Measurements from ENCODE around the gene TOX2. TPM values are rescaled to one million over a fixed set of nuclear protein-coding genes. Genes with fewer than 3 reads are reported as not detected.
"Not testable (repeated sequence)": the region's sequence is repeated elsewhere in the genome, so short reads cannot be mapped to it uniquely, and the experiment has no call there.

TOX2 gene
- total and polyA plus RNA-seq, 2 of the 4 experiments (the other 2 are of a cell fraction), result 1.3 to 17.5 TPM

- H3K4me2 ChIP-seq (ENCODE audit: low read depth, low read length), result no peak overlapping the region
- no peak overlapping the region for H3K4me3 ChIP-seq (ENCODE audit: insufficient read depth, low read depth, low read length)
- H3K14ac ChIP-seq (replicated peaks; ENCODE audit: low read depth, low read length), result no peak overlapping the region
- 88% methylated on average over 7 of the region's 8 CpGs; no CpG with 5 or more reads in 1 of the 2 experiments for WGBS, 2 experiments (ENCODE audit: extremely low coverage in 2 of 2, insufficient read length in 1 of 2)
- H3K4ac ChIP-seq (ENCODE audit: low read depth, low read length), result no peak overlapping the region
- no peak overlapping the region for H2AK5ac ChIP-seq (ENCODE audit: low read depth, low read length)
- POLR2A ChIA-PET (ENCODE audit: unreplicated experiment), result no interaction called here
- no peak for DNase-seq
- peaks cover 9% of the 10 kb centered on the region; the same call in 1 of the 2 replicates for H3K9me1 ChIP-seq (ENCODE audit: insufficient read depth, low read length)
- peaks cover 9% of the 10 kb centered on the region; the same call in 1 of the 2 replicates for H4K20me1 ChIP-seq (ENCODE audit: insufficient read depth, low read length)
- dilution Hi-C loops (cut with HindIII; ENCODE audit: low sequenced_read_pairs, unreplicated experiment) (no loop called here), in situ Hi-C loops (cut with MboI; ENCODE audit: low sequenced_read_pairs) (no loop called here), intact Hi-C loops (cut with micrococcal nuclease) (no loop called here)
- no peak overlapping the region for H2BK5ac ChIP-seq (ENCODE audit: low read depth, low read length, poor library complexity, severe bottlenecking)
- H3K9ac ChIP-seq (ENCODE audit: low read depth, low read length), result no peak overlapping the region
- peak overlapping the region; percentile 3 for H2AK9ac ChIP-seq (replicated peaks; ENCODE audit: low read depth, low read length, poor library complexity)
- BruUV-seq (replicated peaks), result no TSS peak
- H3K79me1 ChIP-seq (ENCODE audit: low read depth in 1 of 2, low read length in 2 of 2), result peaks cover 13 to 46% of the 10 kb centered on the region in 2 experiments
- no peak overlapping the region for H2BK15ac ChIP-seq (ENCODE audit: low read depth, low read length)
- no peaks in the 10 kb centered on the region for H3K4me1 ChIP-seq (ENCODE audit: control insufficient read depth, insufficient read depth, low read length)
- no peak overlapping the region for H3K18ac ChIP-seq (ENCODE audit: low read depth, low read length)
- no peak overlapping the region for H4K5ac ChIP-seq (ENCODE audit: low read depth, low read length)
- no peak overlapping the region for H4K8ac ChIP-seq (ENCODE audit: low read depth in 2 of 2, low read length in 2 of 2)
- no peak overlapping the region for H2AFZ ChIP-seq (replicated peaks; ENCODE audit: low read length, poor library complexity)
- no peak for ATAC-seq (ENCODE audit: low read depth)
- H2BK20ac ChIP-seq (ENCODE audit: low read depth, low read length), result no peak overlapping the region
- CTCF ChIA-PET, result no interaction called here
- peaks cover 2% of the 10 kb centered on the region; the same call in 1 of the 2 replicates for H3K36me3 ChIP-seq (ENCODE audit: control insufficient read depth, insufficient read depth, low read length)
- H4K91ac ChIP-seq (ENCODE audit: insufficient read depth, low read depth, low read length), result no peak overlapping the region
- H2BK120ac ChIP-seq (ENCODE audit: low read depth, low read length), result no peak overlapping the region
- H3K9me3 ChIP-seq (ENCODE audit: control insufficient read depth, insufficient read depth, low read length), result no peaks in the 10 kb centered on the region
- H3K27me3 ChIP-seq (ENCODE audit: control insufficient read depth, insufficient read depth, low read length), result no peaks in the 10 kb centered on the region
- H3K27ac ChIP-seq (ENCODE audit: insufficient read depth, low read length), result no peak overlapping the region
- H3K56ac ChIP-seq (ENCODE audit: extremely low read depth, insufficient read depth, low read length), result no peak overlapping the region
- no peak for TF ChIP-seq MAZ (IDR thresholded peaks at IDR 0.05; ENCODE audit: borderline replicate concordance, low read depth, low read length)
- no peak for TF ChIP-seq RFX5 (IDR thresholded peaks at IDR 0.05; ENCODE audit: low read depth, low read length)
- TF ChIP-seq MAFK (IDR thresholded peaks at IDR 0.05; ENCODE audit: low read depth, low read length), result no peak
- no peak for TF ChIP-seq POLR2A (IDR thresholded peaks at IDR 0.05; ENCODE audit: low read depth, low read length)
- TF ChIP-seq USF2 (IDR thresholded peaks at IDR 0.05; ENCODE audit: low read depth, low read length), result no peak
- no peak for TF ChIP-seq RAD21 (IDR thresholded peaks at IDR 0.05; ENCODE audit: low read length)
- no peak overlapping the region for H3K23ac ChIP-seq (ENCODE audit: low read depth, low read length)
These were observed 126.3 kb downstream of the TOX2 start for GRCh38 chr20:44041001-44041400.

DNA sequence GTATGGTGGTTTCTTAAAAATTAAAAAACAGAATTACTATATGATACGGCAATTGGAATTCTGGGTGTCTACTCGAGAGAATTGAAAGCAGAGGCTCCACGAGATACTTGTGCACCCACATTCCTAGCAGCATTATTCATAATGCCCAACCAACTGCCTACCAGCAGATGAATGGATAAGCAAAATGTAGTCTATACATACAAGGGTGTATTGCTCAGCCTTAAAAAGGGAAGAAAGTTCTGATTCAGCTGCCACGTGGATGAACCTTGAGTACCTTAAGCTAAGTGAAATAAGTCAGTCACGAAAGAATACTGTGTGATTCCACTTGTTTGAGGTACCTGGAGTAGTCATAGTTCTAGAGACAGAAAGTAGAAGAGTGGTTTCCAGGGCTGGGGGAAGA lies 130.1 kb downstream of the TOX2 start:
- H3K4me2 ChIP-seq (ENCODE audit: low read depth, low read length); H3K14ac ChIP-seq (replicated peaks; ENCODE audit: low read depth, low read length); in situ Hi-C loops (cut with MboI; ENCODE audit: low sequenced_read_pairs); H3K9me3 ChIP-seq (ENCODE audit: control insufficient read depth, insufficient read depth, low read length); DNase-seq; H3K4ac ChIP-seq (ENCODE audit: low read depth, low read length); CTCF ChIA-PET; H4K8ac ChIP-seq (ENCODE audit: low read depth in 2 of 2, low read length in 2 of 2); H3K4me3 ChIP-seq (ENCODE audit: insufficient read depth, low read depth, low read length); H3K36me3 ChIP-seq (ENCODE audit: control insufficient read depth, insufficient read depth, low read length); H2BK120ac ChIP-seq (ENCODE audit: low read depth, low read length); H3K23ac ChIP-seq (ENCODE audit: low read depth, low read length); dilution Hi-C loops (cut with HindIII; ENCODE audit: low sequenced_read_pairs, unreplicated experiment); H3K18ac ChIP-seq (ENCODE audit: low read depth, low read length); H3K4me1 ChIP-seq (ENCODE audit: control insufficient read depth, insufficient read depth, low read length); H3K56ac ChIP-seq (ENCODE audit: extremely low read depth, insufficient read depth, low read length); H2BK5ac ChIP-seq (ENCODE audit: low read depth, low read length, poor library complexity, severe bottlenecking); H2BK20ac ChIP-seq (ENCODE audit: low read depth, low read length); H2AFZ ChIP-seq (replicated peaks; ENCODE audit: low read length, poor library complexity); H3K9ac ChIP-seq (ENCODE audit: low read depth, low read length); H3K27ac ChIP-seq (ENCODE audit: insufficient read depth, low read length); H4K5ac ChIP-seq (ENCODE audit: low read depth, low read length); H2AK5ac ChIP-seq (ENCODE audit: low read depth, low read length); ATAC-seq (ENCODE audit: low read depth); POLR2A ChIA-PET (ENCODE audit: unreplicated experiment); H4K91ac ChIP-seq (ENCODE audit: insufficient read depth, low read depth, low read length); H2AK9ac ChIP-seq (replicated peaks; ENCODE audit: low read depth, low read length, poor library complexity); intact Hi-C loops (cut with micrococcal nuclease); H2BK15ac ChIP-seq (ENCODE audit: low read depth, low read length); H3K9me1 ChIP-seq (ENCODE audit: insufficient read depth, low read length); H3K27me3 ChIP-seq (ENCODE audit: control insufficient read depth, insufficient read depth, low read length); H4K20me1 ChIP-seq (ENCODE audit: insufficient read depth, low read length); BruUV-seq (replicated peaks): not testable (repeated sequence)
- H3K79me1 ChIP-seq (ENCODE audit: low read depth in 1 of 2, low read length in 2 of 2), result peaks cover 8 to 27% of the 10 kb centered on the region in 2 experiments
- WGBS, 2 experiments (ENCODE audit: extremely low coverage in 2 of 2, insufficient read length in 1 of 2), result 70% methylated on average over 2 of the region's 5 CpGs; no CpG with 5 or more reads in 1 of the 2 experiments

Data from IMR-90 (cell line).